ENCODE measurements around the gene SEMA3A. TPM values are rescaled to one million over a fixed set of nuclear protein-coding genes. Genes with fewer than 3 reads are reported as not detected.

The SEMA3A gene
- total and polyA plus RNA-seq, 4 donors: 0.08 to 11.0 (median 5.7) TPM; not detected in 1

- Histone ChIP-seq H3K27ac (ENCODE audit: low read depth in 1 of 2, low read length in 2 of 2) (no peak overlapping the region), H3K27me3 (ENCODE audit: control insufficient read depth in 1 of 2, insufficient read depth in 2 of 2, low read length in 1 of 2) (no peaks in the 10 kb centered on the region), H3K36me3 (ENCODE audit: control insufficient read depth in 1 of 2, insufficient read depth in 2 of 2, low read length in 1 of 2) (no peaks in the 10 kb centered on the region), H3K4me1 (ENCODE audit: control insufficient read depth in 1 of 2, insufficient read depth in 2 of 2, low read length in 2 of 2) (no peaks in the 10 kb centered on the region), H3K4me3 (ENCODE audit: low read length in 2 of 2) (no peak overlapping the region), H3K9me3 (ENCODE audit: control insufficient read depth, low read length) (no peaks in the 10 kb centered on the region)
- ATAC-seq (ENCODE audit: low FRiP score) (no peak), DNase-seq (no peak)
- 43 to 48% methylated on average over 2 of the region's 2 CpGs for WGBS, 2 donors
- intact Hi-C loops (cut with DNase I): no loop called here
These were observed 13.0 kb downstream of the SEMA3A start for GRCh38 chr7:84181628-84182027.

GRCh38 chr7:84177758-84178412 lies 16.7 kb downstream of the SEMA3A start:
- Histone ChIP-seq H3K4me1 (ENCODE audit: control insufficient read depth in 1 of 2, insufficient read depth in 2 of 2, low read length in 2 of 2) (no peaks in the 10 kb centered on the region), H3K4me3 (ENCODE audit: low read length in 2 of 2) (no peak overlapping the region), H3K27ac (ENCODE audit: low read depth in 1 of 2, low read length in 2 of 2) (no peak overlapping the region), H3K36me3 (ENCODE audit: control insufficient read depth in 1 of 2, insufficient read depth in 2 of 2, low read length in 1 of 2) (no peaks in the 10 kb centered on the region), H3K9me3 (ENCODE audit: control insufficient read depth, low read length) (peaks cover 2% of the 10 kb centered on the region), H3K27me3 (ENCODE audit: control insufficient read depth in 1 of 2, insufficient read depth in 2 of 2, low read length in 1 of 2) (no peaks in the 10 kb centered on the region)
- 56 to 73% methylated on average over 3 of the region's 3 CpGs for WGBS, 2 donors
- ATAC-seq (ENCODE audit: low FRiP score) (no peak), DNase-seq (no peak)
- intact Hi-C loops (cut with DNase I): no loop called here

GRCh38 chr7:84176716-84177115 lies 17.9 kb downstream of the SEMA3A start:
- ATAC-seq (ENCODE audit: low FRiP score): no peak
- H3K27me3 ChIP-seq (ENCODE audit: control insufficient read depth in 1 of 2, insufficient read depth in 2 of 2, low read length in 1 of 2): no peaks in the 10 kb centered on the region
- H3K4me1 ChIP-seq (ENCODE audit: control insufficient read depth in 1 of 2, insufficient read depth in 2 of 2, low read length in 2 of 2): no peaks in the 10 kb centered on the region
- no peak for DNase-seq
- H3K36me3 ChIP-seq (ENCODE audit: control insufficient read depth in 1 of 2, insufficient read depth in 2 of 2, low read length in 1 of 2): no peaks in the 10 kb centered on the region
- intact Hi-C loops (cut with DNase I): no loop called here
- H3K4me3 ChIP-seq (ENCODE audit: low read length in 2 of 2): no peak overlapping the region
- no peak overlapping the region for H3K27ac ChIP-seq (ENCODE audit: low read depth in 1 of 2, low read length in 2 of 2)
- peaks cover 2% of the 10 kb centered on the region for H3K9me3 ChIP-seq (ENCODE audit: control insufficient read depth, low read length)
- 34 to 38% methylated on average over 2 of the region's 2 CpGs for WGBS, 2 donors

- intact Hi-C loops (cut with DNase I): no loop called here
- Histone ChIP-seq H3K27ac (ENCODE audit: low read depth in 1 of 2, low read length in 2 of 2) (no peak overlapping the region), H3K9me3 (ENCODE audit: control insufficient read depth, low read length) (peaks cover 2% of the 10 kb centered on the region), H3K4me1 (ENCODE audit: control insufficient read depth in 1 of 2, insufficient read depth in 2 of 2, low read length in 2 of 2) (no peaks in the 10 kb centered on the region), H3K27me3 (ENCODE audit: control insufficient read depth in 1 of 2, insufficient read depth in 2 of 2, low read length in 1 of 2) (no peaks in the 10 kb centered on the region), H3K36me3 (ENCODE audit: control insufficient read depth in 1 of 2, insufficient read depth in 2 of 2, low read length in 1 of 2) (no peaks in the 10 kb centered on the region), H3K4me3 (ENCODE audit: low read length in 2 of 2) (no peak overlapping the region)
- ATAC-seq (ENCODE audit: low FRiP score) (no peak), DNase-seq (no peak)
- WGBS, 2 donors: 80 to 88% methylated on average over 2 of the region's 2 CpGs
These were observed 19.1 kb downstream of the SEMA3A start for GRCh38 chr7:84175461-84175860.

- ATAC-seq (ENCODE audit: low FRiP score) (no peak), DNase-seq (no peak)
- peaks cover 2% of the 10 kb centered on the region for H3K9me3 ChIP-seq (ENCODE audit: control insufficient read depth, low read length)
- intact Hi-C loops (cut with DNase I): no loop called here
- no peak overlapping the region for H3K27ac ChIP-seq (ENCODE audit: low read depth in 1 of 2, low read length in 2 of 2)
- H3K4me1 ChIP-seq (ENCODE audit: control insufficient read depth in 1 of 2, insufficient read depth in 2 of 2, low read length in 2 of 2): no peaks in the 10 kb centered on the region
- no peaks in the 10 kb centered on the region for H3K27me3 ChIP-seq (ENCODE audit: control insufficient read depth in 1 of 2, insufficient read depth in 2 of 2, low read length in 1 of 2)
- WGBS, 2 donors: 77 to 83% methylated on average over 2 of the region's 2 CpGs
- no peak overlapping the region for H3K4me3 ChIP-seq (ENCODE audit: low read length in 2 of 2)
- no peaks in the 10 kb centered on the region for H3K36me3 ChIP-seq (ENCODE audit: control insufficient read depth in 1 of 2, insufficient read depth in 2 of 2, low read length in 1 of 2)
These were observed 23.9 kb downstream of the SEMA3A start for GRCh38 chr7:84170646-84171045.

- Histone ChIP-seq H3K27me3 (ENCODE audit: control insufficient read depth in 1 of 2, insufficient read depth in 2 of 2, low read length in 1 of 2) (no peaks in the 10 kb centered on the region), H3K9me3 (ENCODE audit: control insufficient read depth, low read length) (no peaks in the 10 kb centered on the region), H3K4me3 (ENCODE audit: low read length in 2 of 2) (no peak overlapping the region), H3K36me3 (ENCODE audit: control insufficient read depth in 1 of 2, insufficient read depth in 2 of 2, low read length in 1 of 2) (no peaks in the 10 kb centered on the region), H3K27ac (ENCODE audit: low read depth in 1 of 2, low read length in 2 of 2) (no peak overlapping the region), H3K4me1 (ENCODE audit: control insufficient read depth in 1 of 2, insufficient read depth in 2 of 2, low read length in 2 of 2) (no peaks in the 10 kb centered on the region)
- 80 to 85% methylated on average over 1 of the region's 1 CpG for WGBS, 2 donors
- no peak for ATAC-seq (ENCODE audit: low FRiP score)
- no peak for DNase-seq
- intact Hi-C loops (cut with DNase I): no loop called here
These were observed 32.0 kb downstream of the SEMA3A start for GRCh38 chr7:84162584-84162983.

- intact Hi-C loops (cut with DNase I): no loop called here
- Histone ChIP-seq H3K36me3 (ENCODE audit: control insufficient read depth in 1 of 2, insufficient read depth in 2 of 2, low read length in 1 of 2) (no peaks in the 10 kb centered on the region), H3K4me3 (ENCODE audit: low read length in 2 of 2) (no peak overlapping the region), H3K4me1 (ENCODE audit: control insufficient read depth in 1 of 2, insufficient read depth in 2 of 2, low read length in 2 of 2) (no peaks in the 10 kb centered on the region), H3K27me3 (ENCODE audit: control insufficient read depth in 1 of 2, insufficient read depth in 2 of 2, low read length in 1 of 2) (no peaks in the 10 kb centered on the region), H3K27ac (ENCODE audit: low read depth in 1 of 2, low read length in 2 of 2) (no peak overlapping the region), H3K9me3 (ENCODE audit: control insufficient read depth, low read length) (no peaks in the 10 kb centered on the region)
- DNase-seq: no peak
- no peak for ATAC-seq (ENCODE audit: low FRiP score)
These were observed 32.5 kb downstream of the SEMA3A start for GRCh38 chr7:84162125-84162524.

GRCh38 chr7:84161398-84161797 lies 33.2 kb downstream of the SEMA3A start:
- ATAC-seq (ENCODE audit: low FRiP score): no peak
- Histone ChIP-seq H3K9me3 (ENCODE audit: control insufficient read depth, low read length) (no peaks in the 10 kb centered on the region), H3K4me3 (ENCODE audit: low read length in 2 of 2) (no peak overlapping the region), H3K36me3 (ENCODE audit: control insufficient read depth in 1 of 2, insufficient read depth in 2 of 2, low read length in 1 of 2) (no peaks in the 10 kb centered on the region), H3K27ac (ENCODE audit: low read depth in 1 of 2, low read length in 2 of 2) (no peak overlapping the region), H3K4me1 (ENCODE audit: control insufficient read depth in 1 of 2, insufficient read depth in 2 of 2, low read length in 2 of 2) (no peaks in the 10 kb centered on the region), H3K27me3 (ENCODE audit: control insufficient read depth in 1 of 2, insufficient read depth in 2 of 2, low read length in 1 of 2) (no peaks in the 10 kb centered on the region)
- 80 to 98% methylated on average over 1 of the region's 1 CpG for WGBS, 2 donors
- no peak for DNase-seq
- intact Hi-C loops (cut with DNase I): no loop called here

GRCh38 chr7:84159435-84159834 lies 35.2 kb downstream of the SEMA3A start:
- H3K9me3 ChIP-seq (ENCODE audit: control insufficient read depth, low read length): no peaks in the 10 kb centered on the region
- intact Hi-C loops (cut with DNase I): no loop called here
- no peaks in the 10 kb centered on the region for H3K36me3 ChIP-seq (ENCODE audit: control insufficient read depth in 1 of 2, insufficient read depth in 2 of 2, low read length in 1 of 2)
- no peak overlapping the region for H3K4me3 ChIP-seq (ENCODE audit: low read length in 2 of 2)
- H3K27ac ChIP-seq (ENCODE audit: low read depth in 1 of 2, low read length in 2 of 2): no peak overlapping the region
- no peak for DNase-seq
- H3K4me1 ChIP-seq (ENCODE audit: control insufficient read depth in 1 of 2, insufficient read depth in 2 of 2, low read length in 2 of 2): no peaks in the 10 kb centered on the region
- ATAC-seq (ENCODE audit: low FRiP score): no peak
- no peaks in the 10 kb centered on the region for H3K27me3 ChIP-seq (ENCODE audit: control insufficient read depth in 1 of 2, insufficient read depth in 2 of 2, low read length in 1 of 2)

Measured in aorta (tissue), 5 donors.